ENCODE results near the gene LYSMD2.
"Not testable (repeated sequence)": the region's sequence is repeated elsewhere in the genome, so short reads cannot be mapped to it uniquely, and the experiment has no call there.

LYSMD2 gene, protein sequence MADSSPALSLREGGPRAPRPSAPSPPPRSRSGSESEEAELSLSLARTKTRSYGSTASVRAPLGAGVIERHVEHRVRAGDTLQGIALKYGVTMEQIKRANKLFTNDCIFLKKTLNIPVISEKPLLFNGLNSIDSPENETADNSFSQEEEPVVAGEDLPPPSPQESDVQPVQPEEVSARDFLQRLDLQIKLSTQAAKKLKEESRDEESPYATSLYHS

DNA sequence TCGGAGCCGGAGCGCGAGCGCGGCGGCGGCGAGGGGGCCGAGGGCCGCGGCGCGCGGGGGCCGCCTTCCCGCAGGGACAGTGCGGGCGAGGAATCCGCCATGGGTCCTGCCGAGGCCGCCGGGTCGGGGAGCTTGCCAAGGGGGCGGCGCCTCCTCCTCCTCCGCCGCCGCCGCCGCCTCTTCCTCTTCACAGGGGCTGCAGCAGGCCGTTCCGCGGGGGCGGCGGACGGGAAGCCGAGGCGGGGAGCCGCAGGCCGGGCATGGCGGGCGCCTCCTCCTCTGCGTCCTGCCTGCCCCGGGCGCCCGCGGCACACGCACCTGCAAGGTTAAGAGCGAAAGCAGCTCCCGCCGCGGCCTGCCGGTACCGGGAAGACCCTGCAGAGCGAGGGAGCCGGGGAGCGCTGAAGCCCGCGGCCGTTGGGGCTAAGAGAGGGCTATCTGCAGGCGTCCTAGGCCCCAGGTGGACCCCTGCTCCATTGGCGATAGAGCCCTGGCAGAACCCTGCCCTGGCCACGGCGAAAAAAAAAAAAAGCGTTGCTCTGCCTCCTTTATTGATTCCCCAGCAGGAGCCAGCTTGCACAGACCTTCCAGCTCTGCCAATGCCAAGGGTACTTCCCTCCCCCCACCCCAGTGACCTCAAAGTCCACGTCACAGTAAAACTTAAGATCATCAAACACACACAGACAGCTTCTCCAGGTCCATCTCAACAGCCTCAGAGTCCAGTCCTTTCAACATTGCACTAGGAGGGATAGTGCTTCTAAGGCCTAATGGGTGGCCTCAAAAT is at the start of gene LYSMD2:
LYSMD2 (minus strand) TSS at position 134 of the 784 bp plus-strand sequence; CDS start at position 101, 33 bp downstream.
- peak; percentile 24 to 62 for DNase-seq

DNA sequence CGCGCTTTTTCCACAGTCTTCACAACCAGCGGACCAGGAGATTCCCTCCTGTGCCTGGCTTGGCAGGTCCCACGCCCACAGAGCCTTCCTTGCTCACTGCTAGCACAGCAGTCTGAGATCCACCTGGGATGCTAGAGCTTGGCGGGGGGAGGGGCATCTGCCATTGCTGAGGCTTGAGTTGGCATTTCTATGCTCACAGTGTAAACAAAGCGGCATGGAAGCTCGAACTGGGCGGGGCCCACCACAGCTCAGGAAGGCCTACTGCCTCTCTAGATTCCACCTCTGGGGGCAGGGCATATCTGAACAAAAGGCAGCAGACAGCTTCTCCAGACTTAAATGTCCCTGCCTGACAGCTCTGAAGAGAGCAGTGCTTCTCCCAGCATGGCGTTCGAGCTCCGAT is 49.7 kb upstream of the LYSMD2 start:
- not testable (repeated sequence) for DNase-seq

DNA sequence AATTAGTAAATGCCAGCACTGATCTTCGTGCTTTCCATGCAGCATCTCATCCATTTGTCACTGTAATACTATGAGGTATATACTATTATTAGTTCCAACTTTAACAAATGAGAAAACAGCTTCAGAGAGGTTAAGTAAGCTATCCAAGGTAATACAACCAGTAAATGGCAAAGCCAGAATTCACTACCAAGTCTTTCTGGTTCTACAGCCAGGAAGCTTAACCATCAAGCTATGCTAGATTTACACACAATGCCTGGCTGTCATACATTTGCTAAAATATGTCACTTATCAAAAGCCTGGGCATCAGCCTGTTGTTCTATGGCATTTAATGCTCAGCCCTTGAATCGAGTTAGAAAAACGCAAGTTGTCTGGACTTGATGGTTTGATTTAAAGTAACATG is 46.5 kb upstream of the LYSMD2 start:
- no peak for DNase-seq

DNA sequence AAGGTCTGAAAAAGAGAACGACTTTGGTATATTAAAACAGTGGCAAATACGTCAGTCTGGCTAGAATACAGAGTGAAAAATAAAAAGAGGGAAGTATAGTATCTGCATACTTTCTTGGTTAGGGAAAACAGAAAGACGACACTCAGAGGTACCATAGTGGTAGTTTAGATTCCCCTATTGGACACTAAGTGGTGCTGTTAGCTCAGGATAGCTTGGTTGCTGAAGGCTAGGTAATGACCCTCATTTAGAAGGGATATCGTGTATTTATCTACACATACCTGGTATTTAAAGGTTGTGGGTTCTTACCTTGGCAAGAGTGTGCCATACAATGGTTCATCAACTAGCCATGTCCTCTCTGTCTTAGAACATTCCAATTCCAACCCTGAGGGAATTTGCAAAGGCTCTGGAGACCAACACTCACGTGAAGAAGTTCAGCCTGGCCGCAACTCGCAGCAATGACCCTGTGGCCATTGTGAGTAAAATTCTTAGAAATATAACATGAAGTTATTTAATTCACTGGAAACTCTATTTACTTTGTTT is 45.0 kb upstream of the LYSMD2 start:
- peak in 1 of 2 experiments; percentile 1 for DNase-seq

DNA sequence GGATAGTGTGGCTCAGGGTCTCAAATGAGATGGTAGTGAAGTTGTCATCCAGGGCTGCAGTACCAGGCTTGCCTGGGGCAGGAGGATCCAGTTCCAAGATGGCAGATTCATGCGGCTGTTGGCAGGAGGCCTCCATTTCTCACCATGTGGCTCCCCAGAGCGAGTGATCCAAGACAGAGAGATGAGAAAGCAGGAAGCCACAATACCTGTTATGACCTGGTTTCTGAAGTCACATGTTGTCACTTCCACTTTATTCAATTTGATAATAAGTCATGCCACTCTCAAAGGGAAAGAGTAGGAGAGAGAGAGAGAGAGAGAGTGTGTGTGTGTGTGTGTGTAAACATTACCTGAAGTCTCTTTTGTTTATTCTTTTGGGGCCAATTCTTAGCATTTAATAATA is 44.1 kb upstream of the LYSMD2 start:
- no peak for DNase-seq

DNA sequence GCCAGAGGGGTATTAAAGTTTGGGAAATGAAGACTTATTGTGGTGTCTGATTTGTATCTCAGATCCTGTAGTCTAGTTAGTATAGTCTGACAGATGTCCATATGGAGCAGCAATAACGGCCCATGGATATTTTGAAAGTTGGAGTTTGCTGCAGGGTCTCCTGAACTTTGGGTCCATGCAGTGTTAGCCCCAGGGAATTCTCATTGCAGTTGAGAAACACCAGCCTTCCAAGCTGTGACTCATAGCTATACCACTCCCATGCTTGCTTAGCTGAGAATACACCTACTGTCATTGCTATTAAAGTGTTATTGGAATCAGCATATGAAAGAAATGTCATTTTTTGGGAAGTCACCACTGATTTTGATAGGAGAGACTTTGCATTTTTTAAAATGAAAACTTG is 43.2 kb upstream of the LYSMD2 start:
- DNase-seq = no peak

DNA sequence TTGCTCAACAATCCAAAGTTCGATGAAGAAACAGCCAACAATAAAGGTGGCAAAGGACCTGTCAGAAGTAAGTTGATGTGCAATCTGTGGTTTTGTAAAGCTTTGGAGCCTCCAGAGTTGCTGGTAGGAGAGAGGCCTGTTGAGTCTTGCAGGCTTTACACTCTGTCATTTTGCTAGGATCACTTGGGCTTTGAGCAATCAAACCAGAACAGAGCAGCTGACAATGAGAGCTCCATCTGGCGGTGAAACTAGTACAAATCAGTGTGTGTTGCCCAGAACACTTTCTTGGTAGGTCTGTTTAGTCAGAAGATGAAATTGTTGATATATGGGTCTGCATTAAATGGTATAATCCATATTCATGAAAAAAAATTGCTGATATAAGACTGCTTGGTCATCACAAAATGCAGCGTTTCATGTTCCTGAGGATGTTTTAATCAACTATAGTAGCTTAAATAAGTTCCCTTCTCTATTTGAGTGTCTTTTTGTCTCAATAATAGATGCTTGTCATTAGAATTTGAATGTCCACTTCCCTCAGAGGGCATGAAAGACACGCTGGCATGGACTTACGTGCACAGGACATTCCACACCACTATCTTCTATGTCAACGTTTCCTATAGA is 39.6 kb upstream of the LYSMD2 start:
- DNase-seq = peak; percentile 38 to 70

DNA sequence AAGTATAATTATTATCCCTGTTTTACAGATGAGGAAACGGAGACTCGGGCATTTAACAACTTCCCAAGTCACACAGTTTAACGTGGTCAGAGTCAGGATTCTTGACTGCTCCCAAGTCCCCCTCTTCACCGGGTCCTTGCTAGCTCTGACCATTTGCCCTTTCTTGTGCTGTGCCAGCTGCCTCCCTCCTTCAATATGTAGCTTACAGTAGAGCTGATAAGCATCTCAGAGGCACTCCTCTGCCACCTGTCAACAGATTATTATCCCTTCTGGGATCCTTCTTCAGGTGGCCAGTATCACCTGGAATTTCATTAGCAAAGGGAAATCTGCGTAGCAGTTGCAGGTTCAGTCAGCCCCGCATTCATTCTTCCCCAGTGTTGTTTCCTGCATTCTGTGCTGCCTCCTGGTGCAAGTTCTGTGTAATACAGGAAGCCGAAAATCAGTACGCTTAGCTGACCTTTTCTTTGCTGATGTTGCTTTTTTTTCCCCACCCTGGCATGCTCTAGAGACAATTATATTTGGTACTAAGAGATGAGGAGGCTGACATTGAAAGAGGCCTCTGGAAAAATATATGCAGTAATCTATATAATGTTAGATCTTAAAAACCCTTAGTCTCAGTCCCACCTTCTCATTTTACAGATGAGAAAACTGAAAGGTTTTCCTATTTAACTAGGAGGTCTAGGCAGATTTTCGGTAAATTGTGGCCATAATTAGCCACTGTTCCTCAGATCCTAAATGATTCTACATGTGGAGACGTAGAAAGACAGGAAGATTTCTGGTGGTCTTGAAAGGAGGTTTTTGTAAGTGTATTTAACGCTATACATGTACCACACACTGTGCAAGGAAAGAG is 38.7 kb upstream of the LYSMD2 start:
- DNase-seq = peak; percentile 21 to 46

DNA sequence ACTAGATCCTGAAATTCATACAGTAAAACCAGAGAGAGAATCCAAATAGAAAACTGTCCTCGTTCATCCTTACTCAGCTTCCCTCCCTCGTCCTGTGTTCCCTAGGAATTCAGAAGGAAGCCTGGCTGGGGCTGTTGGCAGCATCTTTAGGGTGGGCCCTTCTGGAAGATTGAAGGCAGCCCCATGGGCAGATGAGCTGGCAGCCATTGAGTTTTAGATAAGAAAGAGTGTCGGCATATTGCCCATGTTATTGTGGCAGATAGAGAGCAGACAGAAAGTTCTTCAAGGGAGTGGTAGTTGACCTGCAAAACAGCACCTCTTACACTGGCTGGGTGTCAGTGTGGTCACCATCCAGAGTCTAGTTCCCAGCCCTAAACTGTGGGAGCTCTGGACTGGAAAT is 37.5 kb upstream of the LYSMD2 start:
- DNase-seq = no peak

DNA sequence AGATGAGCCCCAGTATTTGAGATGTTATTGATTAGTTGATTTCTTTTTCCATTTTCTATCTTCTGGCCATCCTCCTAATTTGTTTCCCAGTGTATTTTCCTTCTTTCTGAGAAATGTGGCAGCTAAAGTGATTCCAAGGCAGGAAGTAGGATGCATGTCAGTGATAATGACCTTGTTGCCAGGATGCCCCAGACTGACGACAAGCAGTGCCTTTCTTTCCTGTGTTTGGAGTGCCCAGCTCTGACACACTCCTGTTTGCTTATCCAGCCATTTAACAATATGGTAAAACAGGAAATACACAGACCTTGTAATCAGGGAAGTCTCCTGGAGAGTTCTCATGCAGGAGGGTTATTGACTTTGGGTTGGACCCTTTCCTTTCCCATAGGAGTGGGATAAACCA is 34.3 kb upstream of the LYSMD2 start:
- no peak for DNase-seq

DNA sequence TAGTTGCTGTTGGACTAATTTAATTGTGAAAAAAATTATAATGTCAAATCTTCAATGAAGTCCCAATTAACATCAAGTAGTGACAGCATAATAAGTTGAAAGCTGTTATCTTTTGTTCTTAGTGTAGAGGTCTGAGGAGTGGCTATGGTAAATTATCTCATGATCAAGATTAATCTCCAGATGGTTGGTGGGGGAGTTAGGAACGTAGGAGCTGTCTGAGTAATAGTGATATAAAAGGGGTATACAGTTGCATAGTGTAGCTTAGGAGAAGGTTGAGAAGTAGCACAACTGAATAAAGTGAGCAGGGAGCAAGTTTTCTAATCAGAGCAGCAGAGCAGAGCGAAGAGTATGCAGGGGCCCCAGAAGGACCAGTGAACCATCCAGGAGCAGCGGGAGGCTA is 33.4 kb upstream of the LYSMD2 start:
- DNase-seq = no peak

DNA sequence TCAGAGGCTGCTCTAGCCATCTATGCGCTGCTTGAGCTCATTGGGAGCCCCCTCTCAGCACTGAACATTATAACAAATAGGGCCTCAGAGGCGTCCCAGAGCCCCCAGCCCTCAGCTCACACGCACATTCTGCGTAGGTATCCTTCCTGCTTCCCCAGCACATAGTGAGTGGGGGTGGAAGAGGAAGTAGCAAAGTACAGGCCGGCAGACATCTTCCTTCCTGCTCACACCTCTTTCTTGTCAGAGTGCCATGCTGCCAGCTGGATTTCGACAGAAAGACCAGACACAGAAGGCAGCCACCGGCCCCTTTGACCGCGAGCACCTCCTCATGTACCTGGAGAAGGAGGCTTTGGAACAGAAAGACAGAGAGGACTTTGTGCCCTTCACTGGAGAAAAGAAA is 30.6 kb upstream of the LYSMD2 start:
- DNase-seq = no peak

DNA sequence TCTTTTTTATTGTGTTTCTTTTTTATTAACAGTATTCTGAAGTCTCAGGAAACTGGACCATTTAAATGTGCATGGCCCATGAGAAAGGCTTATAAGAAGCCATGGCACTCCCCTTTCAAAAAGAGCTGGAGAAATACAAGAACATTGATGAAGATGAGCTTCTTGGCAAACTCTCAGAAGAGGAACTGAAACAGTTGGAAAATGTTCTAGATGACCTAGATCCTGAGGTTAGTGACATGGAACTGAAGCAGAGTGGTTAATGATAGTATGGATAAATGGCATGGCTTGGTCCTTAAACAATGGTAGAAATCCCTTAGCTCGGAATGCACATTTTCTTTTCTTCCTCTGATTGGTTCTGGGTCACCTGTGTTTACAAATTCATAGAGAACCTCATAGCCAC is 28.9 kb upstream of the LYSMD2 start:
- DNase-seq = no peak

DNA sequence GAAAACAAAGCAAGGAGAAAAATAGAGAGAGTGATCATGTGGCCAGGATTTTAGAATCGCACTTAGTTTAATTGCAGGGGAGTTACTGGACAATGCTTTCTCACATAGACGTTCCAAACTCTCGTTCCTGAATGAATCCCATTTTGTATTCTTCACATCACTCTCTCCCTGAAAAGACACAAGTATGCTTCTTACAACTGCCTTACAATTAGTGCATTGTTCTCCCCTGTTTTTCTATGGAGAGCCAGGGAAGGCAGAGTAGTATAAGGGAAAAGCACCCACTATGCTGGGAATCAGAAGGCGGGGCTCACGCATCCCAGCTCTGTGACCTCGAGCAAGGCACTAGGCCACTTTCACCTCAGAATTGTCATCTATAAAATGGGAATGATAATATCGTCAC is 28.3 kb upstream of the LYSMD2 start:
- DNase-seq = no peak

DNA sequence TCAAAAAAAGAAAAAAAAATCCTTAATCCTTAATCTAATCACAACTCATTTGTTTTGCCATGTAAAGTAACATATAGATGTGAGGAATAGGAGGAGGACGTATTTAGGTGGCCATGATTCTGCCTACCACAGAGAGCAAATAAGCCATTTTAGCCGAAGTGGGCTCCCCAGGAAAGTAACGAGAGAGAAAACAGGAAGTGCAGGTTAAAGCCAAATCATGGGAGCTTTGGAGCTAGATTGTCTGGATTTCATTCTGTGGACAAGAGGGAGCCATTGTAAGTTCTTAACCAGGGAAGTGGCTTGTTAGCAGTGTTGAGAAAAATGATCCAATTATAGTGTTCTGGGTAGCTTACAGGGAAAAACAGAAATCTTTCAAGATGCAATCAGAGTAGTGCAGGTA is 23.4 kb upstream of the LYSMD2 start:
- no peak for DNase-seq

DNA sequence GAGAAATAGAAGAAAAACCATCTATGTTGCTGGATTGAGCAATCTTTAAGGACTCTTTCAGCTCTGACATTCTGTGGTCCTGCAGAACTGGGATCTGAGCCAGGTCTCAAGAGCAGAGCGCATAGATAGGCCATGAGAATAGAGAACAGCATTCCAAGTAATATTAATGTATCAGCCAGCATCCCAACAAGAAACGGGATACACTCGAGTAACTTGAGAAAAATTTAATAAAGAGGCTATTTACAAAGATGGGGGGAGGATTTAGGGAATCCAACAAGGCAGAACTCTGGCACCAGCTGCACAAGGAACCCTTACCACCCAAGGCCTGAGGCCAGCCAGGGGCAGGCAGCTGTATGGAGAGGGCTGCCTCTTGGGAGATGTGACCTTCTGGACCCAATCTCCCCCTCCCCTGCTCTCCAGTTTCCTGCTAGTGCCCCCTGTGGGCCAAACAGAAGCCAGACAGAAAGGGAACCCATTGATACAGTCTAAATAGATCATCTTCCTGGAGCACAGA is 22.2 kb upstream of the LYSMD2 start:
- DNase-seq = peak; percentile 48 to 84

DNA sequence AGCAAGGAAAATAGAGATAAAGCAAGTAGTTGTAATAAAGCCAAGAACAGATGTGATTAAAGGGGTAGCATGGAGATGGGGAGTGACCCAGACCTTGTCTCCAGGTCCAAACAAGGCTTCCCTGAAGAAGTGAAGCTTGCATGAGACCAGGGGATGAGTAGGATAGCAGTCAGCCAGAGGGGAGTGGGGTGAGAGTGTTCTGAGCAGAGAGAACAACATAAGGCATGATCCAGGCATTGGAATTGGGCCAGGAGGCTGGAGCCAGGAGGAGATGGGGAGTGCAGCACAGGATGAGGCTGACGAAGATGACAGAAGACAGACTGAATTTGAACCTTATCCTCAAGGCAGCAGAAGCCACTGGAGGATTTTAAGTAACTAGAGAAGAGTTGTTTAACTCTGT is 21.2 kb upstream of the LYSMD2 start:
- DNase-seq = peak; percentile 78 to 88

DNA sequence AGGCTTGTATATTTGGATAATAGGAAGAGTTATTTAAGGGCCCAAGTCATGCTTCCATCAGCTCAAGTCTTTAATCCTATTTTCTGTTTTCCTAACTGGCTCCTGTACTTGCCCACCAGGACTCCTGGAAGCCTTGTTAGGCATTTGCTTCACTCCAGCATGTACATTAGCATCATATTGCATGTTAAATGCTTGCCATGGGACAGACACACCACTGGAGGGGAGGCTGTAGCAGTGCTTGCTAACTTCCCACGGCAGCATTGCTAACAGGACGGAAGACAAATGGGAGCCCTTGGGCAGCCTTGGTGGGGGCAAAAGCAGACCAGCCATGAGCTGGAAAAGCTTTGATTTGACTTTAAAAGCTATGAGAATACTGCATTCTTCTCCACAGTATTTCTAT is 20.0 kb upstream of the LYSMD2 start:
- no peak for DNase-seq

DNA sequence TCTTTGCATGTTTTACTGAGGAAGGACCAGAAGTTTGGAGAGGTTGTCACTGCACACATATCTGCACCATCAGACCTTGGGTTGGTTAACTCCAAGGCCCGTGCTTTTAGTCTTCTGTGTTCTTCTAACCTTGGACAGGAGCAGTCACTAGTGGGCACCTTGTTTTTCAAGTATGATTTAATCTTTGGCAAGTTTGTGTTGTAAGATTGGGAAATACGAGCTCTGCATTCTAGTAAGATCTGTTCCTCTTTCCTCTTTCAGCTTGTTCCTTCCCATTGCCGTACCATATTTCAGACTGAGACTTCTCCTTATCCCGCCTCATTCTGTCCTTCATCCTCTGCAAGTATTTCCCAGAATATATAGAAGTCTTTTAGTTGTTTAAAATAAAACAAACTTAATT is 19.0 kb upstream of the LYSMD2 start:
- no peak for DNase-seq

DNA sequence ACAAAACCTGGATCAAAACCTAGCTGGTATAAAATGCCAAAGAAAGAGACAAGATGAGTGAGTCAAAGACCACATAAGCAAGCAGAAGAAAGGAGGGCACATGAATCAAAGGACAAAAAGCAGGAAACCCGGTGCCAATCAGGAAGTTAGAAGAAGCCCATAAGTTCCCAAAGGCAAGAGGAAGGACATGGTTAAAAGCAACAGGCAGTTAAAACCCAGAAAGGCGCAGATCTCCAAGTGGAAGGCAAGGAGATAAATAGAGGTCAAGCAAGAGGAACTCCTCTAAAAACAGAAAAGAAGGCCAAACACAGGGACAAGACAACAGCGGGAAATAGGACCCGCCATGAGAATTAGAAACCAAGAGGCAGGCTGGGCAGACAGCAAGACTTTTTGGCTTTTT is 18.3 kb upstream of the LYSMD2 start:
- no peak for DNase-seq

DNA sequence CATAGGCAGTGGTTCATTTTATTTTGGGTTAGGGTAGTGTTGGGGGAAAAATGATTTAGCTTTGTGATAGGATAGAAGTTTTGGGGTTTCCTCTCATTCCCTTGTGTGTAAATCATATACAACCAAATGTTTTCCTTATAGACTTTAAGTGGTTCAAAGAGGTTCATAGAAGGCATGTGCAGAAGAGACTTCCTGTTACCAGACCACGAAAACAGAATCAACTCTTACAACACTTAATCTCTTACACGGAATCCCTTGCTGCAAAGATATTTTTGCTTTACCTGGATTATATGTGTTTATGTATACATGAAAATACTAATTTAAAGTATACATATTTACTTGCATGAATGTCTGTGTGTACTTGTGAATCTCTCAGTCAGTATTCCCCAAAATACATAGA is 16.8 kb upstream of the LYSMD2 start:
- DNase-seq = no peak

DNA sequence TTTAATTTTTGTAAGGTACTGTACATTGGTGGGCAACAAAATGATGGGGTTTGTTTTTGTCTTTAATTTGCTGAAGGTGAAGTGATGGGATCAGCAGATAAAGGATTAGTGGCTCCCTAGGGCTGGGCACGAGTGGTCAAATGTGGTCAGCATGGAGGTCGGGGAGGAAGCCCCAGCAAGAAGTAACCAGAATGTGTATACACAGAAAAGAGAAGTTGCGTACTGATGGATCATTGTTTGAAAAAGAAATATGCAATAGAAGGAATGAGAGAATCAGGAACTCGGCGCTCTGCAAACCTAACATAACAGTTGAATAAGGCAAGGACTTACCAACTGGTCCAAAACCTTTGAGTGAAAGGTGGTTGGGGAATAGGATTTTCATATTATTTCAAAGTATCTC is 15.4 kb upstream of the LYSMD2 start:
- DNase-seq = no peak
